HG03521 (cell line): Measurements from ENCODE around the gene ARRB2.
"Not testable (repeated sequence)": the region's sequence is repeated elsewhere in the genome, so short reads cannot be mapped to it uniquely, and the experiment has no call there.

Experiments
- ATAC-seq: cut with Tn5 transposase; IDR thresholded peaks from one replicate; pipeline ENCODE4 v1.9.1; 2021; ENCODE audit warnings: mild to moderate bottlenecking, moderate library complexity; ENCODE audit not compliant: unreplicated experiment

The ARRB2 gene

DNA sequence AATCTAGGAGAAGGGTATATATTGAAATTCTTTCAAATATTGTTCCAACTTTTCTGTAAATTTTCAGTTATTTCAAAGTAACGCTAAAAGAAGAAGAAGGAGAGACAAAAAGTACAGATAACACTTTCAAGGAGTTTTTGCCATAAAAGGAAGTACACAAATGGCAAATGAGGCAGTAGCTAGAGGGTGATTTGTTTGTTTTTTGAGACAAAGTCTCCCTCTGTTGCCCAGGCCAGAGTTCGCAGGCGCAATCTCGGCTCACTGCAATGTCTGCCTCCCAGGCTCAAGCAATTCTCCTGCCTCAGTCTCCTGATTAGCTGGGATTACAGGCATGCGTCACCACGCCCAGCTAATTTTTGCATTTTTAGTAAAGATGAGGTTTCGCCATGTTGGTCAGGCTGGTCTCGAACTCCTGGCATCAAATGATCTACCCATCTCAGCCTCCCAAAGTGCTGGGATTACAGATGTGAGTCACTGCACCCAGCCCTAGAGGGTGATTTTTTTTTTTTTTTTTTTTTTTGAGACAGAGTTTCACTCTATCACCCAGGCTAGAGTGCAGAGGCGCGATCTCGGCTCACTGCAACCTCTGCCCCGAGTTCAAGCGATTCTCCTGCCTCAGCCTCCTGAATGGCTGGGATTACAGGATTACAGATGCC, 10.9 kb upstream of the ARRB2 start:
- ATAC-seq: not testable (repeated sequence)

GRCh38 chr17:4701116-4701515, 9.3 kb upstream of the ARRB2 start:
- no peak for ATAC-seq

DNA sequence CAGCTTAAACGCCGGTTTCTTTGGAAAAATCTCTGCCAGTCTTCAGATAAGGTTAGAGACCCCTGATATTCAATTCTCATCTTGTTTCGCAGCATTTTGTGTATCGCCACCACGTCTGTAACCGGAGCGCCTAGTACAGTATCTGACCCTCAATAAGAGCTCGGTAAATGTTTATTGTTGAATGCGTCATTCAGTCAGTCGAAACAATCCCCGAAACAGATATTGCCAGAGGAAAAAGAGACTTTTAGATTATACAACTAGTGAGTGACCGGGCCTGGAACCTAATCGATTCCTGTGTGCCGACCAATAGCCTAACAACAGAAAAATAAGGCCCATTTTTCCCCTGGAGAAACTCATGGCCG, 7.1 kb upstream of the ARRB2 start:
- no peak for ATAC-seq

GRCh38 chr17:4704574-4704907, 5.9 kb upstream of the ARRB2 start:
- ATAC-seq: not testable (repeated sequence)

GRCh38 chr17:4704991-4705390, 5.4 kb upstream of the ARRB2 start:
- ATAC-seq: no peak

GRCh38 chr17:4706121-4706520, 4.3 kb upstream of the ARRB2 start:
- ATAC-seq: no peak

DNA sequence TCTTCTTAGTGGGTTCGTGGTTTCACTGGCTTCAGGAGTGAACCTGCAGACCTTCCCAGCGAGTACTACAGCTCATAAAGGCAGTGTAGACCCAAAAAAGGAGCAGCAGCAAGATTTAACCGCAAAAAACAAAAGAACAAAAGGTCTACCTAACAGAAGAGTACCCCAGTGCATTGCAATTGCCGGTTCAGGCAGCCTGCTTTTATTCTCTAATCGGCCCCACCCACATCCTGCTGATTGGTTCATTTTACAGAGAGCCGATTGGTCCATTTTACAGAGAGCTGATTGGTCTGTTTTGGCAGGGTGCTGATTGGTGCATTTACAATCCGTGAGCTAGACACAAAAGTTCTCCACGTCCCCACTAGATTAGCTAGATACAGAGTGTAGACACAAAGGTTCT, 2.0 kb upstream of the ARRB2 start:
- no peak for ATAC-seq

GRCh38 chr17:4710693-4711634, 532 bp downstream of the ARRB2 start:
- no peak for ATAC-seq

DNA sequence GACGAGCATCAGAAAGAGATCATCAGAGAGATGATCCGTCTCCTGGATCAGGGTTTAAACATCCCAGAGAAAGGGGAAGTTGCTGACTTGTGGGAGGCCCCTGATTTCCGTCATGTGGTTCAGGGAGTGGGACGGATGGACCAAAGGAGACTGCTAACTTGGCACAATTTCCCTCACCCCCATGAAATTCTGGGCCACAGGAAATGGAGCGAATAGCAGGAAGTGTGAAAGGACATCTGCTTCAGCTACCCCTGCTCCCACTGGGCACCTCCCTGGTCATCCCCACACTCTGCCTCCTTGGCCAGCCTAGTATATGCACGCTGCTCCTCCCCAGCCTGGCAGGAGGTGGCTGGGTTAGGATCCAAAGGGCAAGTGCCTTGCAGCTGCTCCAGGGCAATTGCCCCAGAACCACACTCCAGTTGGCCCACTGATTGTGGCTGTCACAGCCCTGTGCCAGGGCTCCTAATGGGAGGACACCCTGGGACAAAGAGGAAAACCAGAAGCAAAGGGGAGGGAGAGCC, 1.3 kb downstream of the ARRB2 start:
- ATAC-seq: no peak

- no peak for ATAC-seq
Observed at GRCh38 chr17:4712526-4712925, 2.1 kb downstream of the ARRB2 start.

DNA sequence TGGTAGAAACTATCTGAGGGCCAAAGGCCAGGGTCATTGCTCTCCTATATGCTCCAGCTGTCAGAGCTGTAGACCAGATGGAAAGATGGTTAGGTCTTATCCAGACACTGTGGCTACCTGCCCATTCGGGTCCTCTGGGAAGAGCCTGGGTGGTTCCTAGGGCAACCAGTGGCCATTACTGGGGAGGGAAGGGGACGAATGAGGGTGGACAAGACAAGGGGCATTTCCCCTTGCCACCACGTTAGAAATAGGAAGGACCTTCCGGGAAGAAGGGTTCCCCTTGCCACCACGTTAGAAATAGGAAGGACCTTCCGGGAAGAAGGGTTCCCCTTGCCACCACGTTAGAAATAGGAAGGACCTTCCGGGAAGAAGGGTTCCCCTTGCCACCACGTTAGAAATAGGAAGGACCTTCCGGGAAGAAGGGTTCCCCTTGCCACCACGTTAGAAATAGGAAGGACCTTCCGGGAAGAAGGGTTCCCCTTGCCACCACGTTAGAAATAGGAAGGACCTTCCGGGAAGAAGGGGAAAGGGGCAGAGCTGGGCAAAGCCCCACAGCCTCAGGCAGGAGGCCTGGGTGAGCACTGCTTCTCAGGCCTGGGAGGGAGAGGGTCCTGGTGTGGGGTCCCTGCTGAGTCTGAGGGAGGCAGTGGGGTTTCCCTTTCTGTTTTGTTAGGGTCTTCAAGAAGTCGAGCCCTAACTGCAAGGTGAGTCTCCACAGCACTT, 4.1 kb downstream of the ARRB2 start:
- ATAC-seq: not testable (repeated sequence)

GRCh38 chr17:4715063-4715744, 4.8 kb downstream of the ARRB2 start:
- ATAC-seq: no peak

DNA sequence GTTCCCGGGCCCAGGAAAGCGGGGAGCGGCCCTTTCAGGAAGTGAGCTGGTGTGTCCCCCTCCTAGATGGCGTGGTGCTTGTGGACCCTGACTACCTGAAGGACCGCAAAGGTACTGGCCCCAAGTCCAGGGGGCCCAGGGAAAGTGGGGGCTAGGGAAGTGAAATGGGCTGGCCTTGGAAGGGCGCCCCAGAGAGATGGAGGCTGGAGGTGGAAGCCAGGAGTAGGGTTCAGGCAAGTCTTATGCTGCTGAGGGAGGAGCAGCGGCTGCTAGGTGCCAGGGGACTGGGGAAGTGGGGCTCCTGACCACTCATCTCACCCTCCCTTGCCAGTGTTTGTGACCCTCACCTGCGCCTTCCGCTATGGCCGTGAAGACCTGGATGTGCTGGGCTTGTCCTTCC, 5.6 kb downstream of the ARRB2 start:
- no peak for ATAC-seq

- no peak for ATAC-seq
Observed at GRCh38 chr17:4717791-4718190, 7.4 kb downstream of the ARRB2 start.

GRCh38 chr17:4718276-4718675, 7.8 kb downstream of the ARRB2 start:
- no peak for ATAC-seq

DNA sequence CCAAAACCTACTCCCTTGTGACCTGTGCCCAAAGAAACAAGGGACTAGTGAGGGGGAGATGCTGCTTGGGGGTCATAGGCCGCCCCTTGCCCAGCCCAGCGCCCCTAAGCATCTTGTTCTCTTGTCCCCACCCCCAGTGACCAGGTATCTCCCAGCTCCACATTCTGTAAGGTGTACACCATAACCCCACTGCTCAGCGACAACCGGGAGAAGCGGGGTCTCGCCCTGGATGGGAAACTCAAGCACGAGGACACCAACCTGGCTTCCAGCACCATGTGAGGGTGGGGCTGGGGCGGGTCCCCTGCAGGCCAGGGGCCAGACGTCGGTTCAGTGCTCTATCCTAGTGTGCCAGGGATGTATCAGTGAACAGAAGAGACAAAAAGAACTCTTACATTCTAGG, 8.7 kb downstream of the ARRB2 start:
- ATAC-seq: no peak

DNA sequence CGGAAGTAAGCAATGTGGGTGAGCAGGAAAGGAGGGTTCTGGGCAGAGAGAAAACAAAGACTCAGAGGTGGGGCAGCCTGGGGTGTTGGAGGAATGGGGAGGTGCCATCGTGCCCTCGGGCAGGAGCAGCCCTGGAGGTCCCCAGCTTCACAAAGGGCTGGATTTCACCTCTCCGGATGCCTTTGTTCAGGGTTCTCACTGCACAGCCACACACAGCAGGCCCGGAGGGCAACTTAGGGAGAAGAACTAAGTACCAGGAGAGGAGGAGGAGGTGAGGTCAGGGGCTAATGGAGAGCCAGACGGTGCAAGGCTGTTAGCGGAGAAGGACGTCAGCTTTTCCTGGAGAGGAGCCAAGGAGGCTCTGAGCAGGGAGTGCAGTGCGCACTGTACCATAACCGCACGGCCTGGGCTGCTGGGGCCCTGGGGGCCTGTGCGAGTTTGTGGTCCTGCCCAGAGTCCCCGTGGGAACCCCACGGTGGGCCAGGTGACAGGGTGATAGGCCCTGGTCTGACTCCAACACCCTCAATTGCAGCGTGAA, 9.3 kb downstream of the ARRB2 start:
- ATAC-seq: no peak

DNA sequence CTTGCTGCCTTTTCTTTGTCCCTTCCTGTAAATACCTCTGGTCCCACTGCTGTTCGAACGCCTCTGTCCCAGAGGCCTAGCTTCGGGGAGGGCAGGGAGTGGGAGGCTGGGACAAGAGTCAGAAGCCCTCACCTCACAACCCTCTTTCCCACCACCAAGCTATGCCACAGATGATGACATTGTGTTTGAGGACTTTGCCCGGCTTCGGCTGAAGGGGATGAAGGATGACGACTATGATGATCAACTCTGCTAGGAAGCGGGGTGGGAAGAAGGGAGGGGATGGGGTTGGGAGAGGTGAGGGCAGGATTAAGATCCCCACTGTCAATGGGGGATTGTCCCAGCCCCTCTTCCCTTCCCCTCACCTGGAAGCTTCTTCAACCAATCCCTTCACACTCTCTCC, 10.4 kb downstream of the ARRB2 start:
- no peak for ATAC-seq

- no peak for ATAC-seq
Observed at GRCh38 chr17:4721203-4722135, 11.0 kb downstream of the ARRB2 start.
